DND-41 (cell line): ENCODE data around the gene ICE2.

ENCODE experiments used
- ATAC-seq: fragments of 200-7000 bp; cut with Tn5 transposase; 3 replicates; pipeline ENCODE4 v1.9.1; 2021; ENCODE audit warnings: low read depth; ENCODE audit not compliant: insufficient read depth
- DNase-seq: peaks from one replicate; pipeline ENCODE4 v3.0.0-alpha.2; 2020
- H2AFZ ChIP-seq: 2 replicates; pipeline ENCODE4 v1.6.0; 2012; ENCODE audit warnings: low read depth, low read length
- H3K27ac ChIP-seq: 2 replicates; pipeline ENCODE4 v1.5.1; 2012; ENCODE audit warnings: low read length, inconsistent platforms
- H3K27me3 ChIP-seq: fragments of 200-600 bp; sonication (generic); 2 replicates; pipeline ENCODE4 v1.6.0; 2012; ENCODE audit warnings: low read length, mild to moderate bottlenecking, inconsistent platforms; ENCODE audit not compliant: insufficient read depth, poor library complexity
- H3K36me3 ChIP-seq: 2 replicates; pipeline ENCODE4 v1.5.1; 2012; ENCODE audit warnings: low read length, inconsistent platforms; ENCODE audit not compliant: insufficient read depth
- H3K4me1 ChIP-seq: 2 replicates; pipeline ENCODE4 v1.5.1; 2012; ENCODE audit warnings: mild to moderate bottlenecking, low read length; ENCODE audit not compliant: insufficient read depth
- H3K4me2 ChIP-seq: 2 replicates; pipeline ENCODE4 v1.6.0; 2012; ENCODE audit warnings: mild to moderate bottlenecking, moderate library complexity, low read length, inconsistent platforms; ENCODE audit not compliant: insufficient read depth
- H3K4me3 ChIP-seq, 2 experiments: fragments of 200-600 bp in 1 of 2; shearing (Covaris generic) in 1 of 2; 2 replicates each; pipeline ENCODE4 v1.5.1; 2012 to 2016; ENCODE audit warnings: inconsistent platforms in 2 of 2, low read length in 2 of 2, mild to moderate bottlenecking in 2 of 2, low read depth in 1 of 2, moderate library complexity in 1 of 2
- H3K79me2 ChIP-seq: 2 replicates; pipeline ENCODE4 v1.6.0; 2012; ENCODE audit warnings: low read length, inconsistent platforms; ENCODE audit not compliant: insufficient read depth
- H3K9ac ChIP-seq: 2 replicates; pipeline ENCODE4 v1.6.0; 2012; ENCODE audit warnings: low read depth, mild to moderate bottlenecking, inconsistent platforms, low read length, moderate library complexity
- H3K9me3 ChIP-seq: 2 replicates; pipeline ENCODE4 v1.5.1; 2012; ENCODE audit warnings: low read length, moderate library complexity, mild to moderate bottlenecking, inconsistent platforms; ENCODE audit not compliant: insufficient read depth, severe bottlenecking
- H4K20me1 ChIP-seq: 2 replicates; pipeline ENCODE4 v1.6.0; 2012; ENCODE audit warnings: low read length; ENCODE audit not compliant: insufficient read depth
- EZH2 ChIP-seq: IDR thresholded peaks from 3 replicates; pipeline ENCODE4 v1.6.1; 2012; ENCODE audit warnings: borderline replicate concordance, low read depth, mild to moderate bottlenecking, moderate library complexity, low read length, inconsistent platforms; ENCODE audit not compliant: severe bottlenecking
- TF ChIP-seq, protein P1 (sequence below): IDR thresholded peaks from 2 replicates; pipeline ENCODE4 v1.5.1; 2012; ENCODE audit warnings: borderline replicate concordance, low read length, moderate library complexity, mild to moderate bottlenecking; ENCODE audit not compliant: poor library complexity, severe bottlenecking; ENCODE audit errors: extremely low read depth

The ICE2 gene

DNA sequence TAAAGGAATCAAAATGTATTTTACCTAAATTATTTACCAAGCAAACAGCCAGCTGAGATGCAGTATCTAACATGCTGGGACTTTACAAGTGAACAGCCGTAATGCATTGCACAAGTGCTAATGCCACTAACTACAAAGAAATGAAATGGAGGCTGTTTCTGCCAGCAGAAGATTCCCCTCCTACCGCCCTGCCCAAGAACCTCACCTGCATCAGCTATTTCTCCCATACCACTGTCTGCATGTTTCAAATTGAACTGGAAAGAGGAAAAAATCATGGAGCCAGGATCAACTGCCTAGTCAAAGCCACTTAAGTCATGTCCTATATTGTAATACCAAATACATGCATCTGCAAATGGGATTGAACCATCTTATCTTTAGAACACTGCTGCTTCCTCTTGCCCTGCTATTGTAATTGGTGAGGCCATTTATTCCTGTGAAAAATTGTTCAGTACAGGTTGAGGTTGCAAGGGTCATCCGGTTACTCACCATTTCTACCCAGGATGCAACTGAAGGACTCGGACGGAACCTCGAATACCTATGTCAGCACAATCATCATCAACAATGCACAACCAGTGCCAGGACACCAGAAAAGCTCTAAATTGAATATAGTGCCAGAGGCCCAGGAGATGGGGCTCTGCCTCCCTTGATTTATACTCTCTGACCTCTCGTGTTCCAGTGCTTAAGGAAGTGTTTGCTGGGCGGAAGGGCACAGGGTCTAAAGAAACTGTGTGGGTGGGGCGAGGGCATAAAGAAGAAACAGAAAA is 108.7 kb downstream of the ICE2 start:
- ATAC-seq, result no peak
- no peaks in the 10 kb centered on the region for H3K36me3 ChIP-seq

GRCh38 chr15:60369696-60370095 is 109.2 kb downstream of the ICE2 start:
- no peak for ATAC-seq
- Histone ChIP-seq H3K4me3 (no peak overlapping the region), H3K27ac (no peak overlapping the region), H4K20me1 (no peaks in the 10 kb centered on the region), H3K9ac (no peak overlapping the region), H3K79me2 (no peaks in the 10 kb centered on the region), H3K36me3 (no peaks in the 10 kb centered on the region), H2AFZ (no peak overlapping the region), H3K27me3 (peaks cover 4% of the 10 kb centered on the region), H3K4me1 (no peaks in the 10 kb centered on the region), H3K9me3 (no peaks in the 10 kb centered on the region), H3K4me2 (no peak overlapping the region)
- TF ChIP-seq, protein P1, sequence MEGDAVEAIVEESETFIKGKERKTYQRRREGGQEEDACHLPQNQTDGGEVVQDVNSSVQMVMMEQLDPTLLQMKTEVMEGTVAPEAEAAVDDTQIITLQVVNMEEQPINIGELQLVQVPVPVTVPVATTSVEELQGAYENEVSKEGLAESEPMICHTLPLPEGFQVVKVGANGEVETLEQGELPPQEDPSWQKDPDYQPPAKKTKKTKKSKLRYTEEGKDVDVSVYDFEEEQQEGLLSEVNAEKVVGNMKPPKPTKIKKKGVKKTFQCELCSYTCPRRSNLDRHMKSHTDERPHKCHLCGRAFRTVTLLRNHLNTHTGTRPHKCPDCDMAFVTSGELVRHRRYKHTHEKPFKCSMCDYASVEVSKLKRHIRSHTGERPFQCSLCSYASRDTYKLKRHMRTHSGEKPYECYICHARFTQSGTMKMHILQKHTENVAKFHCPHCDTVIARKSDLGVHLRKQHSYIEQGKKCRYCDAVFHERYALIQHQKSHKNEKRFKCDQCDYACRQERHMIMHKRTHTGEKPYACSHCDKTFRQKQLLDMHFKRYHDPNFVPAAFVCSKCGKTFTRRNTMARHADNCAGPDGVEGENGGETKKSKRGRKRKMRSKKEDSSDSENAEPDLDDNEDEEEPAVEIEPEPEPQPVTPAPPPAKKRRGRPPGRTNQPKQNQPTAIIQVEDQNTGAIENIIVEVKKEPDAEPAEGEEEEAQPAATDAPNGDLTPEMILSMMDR, result no peak
- no peak for TF ChIP-seq EZH2
- no peak for DNase-seq

More for the DNA sequence above, 108.7 kb downstream of the ICE2 start:
- Histone ChIP-seq H3K9ac (no peak overlapping the region), H3K9me3 (no peaks in the 10 kb centered on the region), H3K4me2 (no peak overlapping the region), H3K27ac (no peak overlapping the region), H3K79me2 (no peaks in the 10 kb centered on the region), H2AFZ (no peak overlapping the region), H3K4me3 (no peak overlapping the region), H4K20me1 (no peaks in the 10 kb centered on the region), H3K27me3 (peaks cover 4% of the 10 kb centered on the region), H3K4me1 (no peaks in the 10 kb centered on the region)
- TF ChIP-seq EZH2, result no peak
- TF ChIP-seq, protein P1, result no peak
- no peak for DNase-seq
